ENCODE results near the gene ZFAND3.

The ZFAND3 gene

DNA sequence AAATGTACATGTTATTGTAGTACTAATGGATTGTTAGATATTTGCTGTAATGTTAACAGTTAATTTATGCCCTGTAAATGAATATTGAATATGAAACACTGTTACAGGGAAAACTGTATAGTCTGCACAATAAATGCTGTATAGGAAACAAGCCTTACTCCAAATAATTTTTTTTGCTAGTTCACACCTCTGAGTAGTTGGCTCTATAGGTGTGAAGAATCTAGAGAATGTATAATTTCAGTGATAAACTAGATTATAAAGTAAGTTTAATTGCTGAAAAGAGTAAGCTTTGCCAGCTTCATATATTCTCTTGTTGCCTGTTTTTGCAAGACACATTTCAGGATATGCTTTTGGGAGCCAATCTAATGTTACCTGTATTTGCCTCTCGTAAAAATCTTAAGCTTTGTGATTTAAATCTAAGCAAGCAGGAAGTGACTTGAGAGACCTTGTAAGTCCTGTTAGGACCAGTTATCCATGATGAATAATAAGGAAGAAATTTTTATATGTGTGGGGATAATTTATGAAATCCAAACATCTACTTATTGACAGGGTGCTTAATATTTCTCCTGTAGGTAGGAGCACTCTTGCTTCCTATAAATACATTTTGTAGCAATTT lies 232.4 kb downstream of the ZFAND3 start:
- ATAC-seq (no peak), DNase-seq (no peak)
- H3K4me1 Mint-ChIP-seq: peaks cover 25% of the 10 kb centered on the region
- H3K4me3 Mint-ChIP-seq: no peak overlapping the region
- no peak overlapping the region for H3K27ac Mint-ChIP-seq
- H3K9me3 Mint-ChIP-seq: peaks cover 6% of the 10 kb centered on the region
- peaks cover 15% of the 10 kb centered on the region for H3K36me3 Mint-ChIP-seq (ENCODE audit: low read depth)
- no peaks in the 10 kb centered on the region for H3K27me3 Mint-ChIP-seq

DNA sequence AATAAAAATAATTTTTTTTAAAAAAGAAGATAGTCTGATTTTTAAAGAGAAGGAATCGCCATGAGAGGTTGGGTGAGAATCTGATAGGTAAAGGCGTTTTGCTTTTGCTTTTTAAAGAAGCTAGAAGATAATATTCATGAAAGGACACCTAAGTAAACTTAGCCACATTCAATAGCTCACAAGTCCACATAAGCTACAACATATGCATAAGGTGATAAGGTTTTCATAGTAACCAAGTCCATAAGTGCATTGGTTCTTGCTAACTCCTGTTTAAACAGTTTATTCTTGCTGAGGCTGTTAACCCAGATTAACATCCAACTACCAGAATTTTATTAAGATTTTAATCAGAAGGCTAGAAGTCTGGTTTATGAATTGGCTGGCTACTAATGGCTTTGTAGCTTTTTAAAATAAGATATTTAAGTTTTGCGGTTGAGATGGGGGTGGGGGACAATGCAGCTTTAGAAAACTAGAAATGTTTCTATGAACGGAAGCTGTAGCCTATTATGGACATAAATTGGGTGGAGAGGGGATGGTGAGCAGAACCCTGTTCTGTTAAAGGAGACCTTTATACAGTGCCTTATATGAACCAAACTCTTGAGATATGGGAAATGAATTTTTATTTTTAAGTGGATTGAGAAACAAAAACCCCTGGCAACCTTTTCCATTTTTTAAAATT lies 235.1 kb downstream of the ZFAND3 start:
- H3K4me1 Mint-ChIP-seq: peaks cover 41% of the 10 kb centered on the region
- no peaks in the 10 kb centered on the region for H3K27me3 Mint-ChIP-seq
- no peak for ATAC-seq

DNA sequence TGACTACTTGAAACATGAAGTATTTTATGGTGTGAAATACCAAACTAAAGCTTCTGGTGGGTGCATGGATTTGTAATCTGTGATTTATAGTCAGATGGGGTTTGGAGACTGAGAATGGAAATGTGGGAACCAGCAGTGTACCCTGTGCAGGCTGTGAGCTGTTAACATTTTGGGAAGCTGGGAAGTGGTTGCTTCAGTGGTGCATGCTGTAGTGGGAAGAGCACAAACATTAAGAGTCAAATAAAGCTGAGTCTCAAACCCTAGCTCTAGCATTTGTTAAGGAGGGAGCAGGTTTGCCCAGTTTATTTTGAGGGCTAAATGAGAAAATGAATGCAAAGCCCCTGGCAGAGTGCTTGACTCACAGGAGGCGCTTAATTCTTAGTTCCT lies 235.7 kb downstream of the ZFAND3 start:
- no peak overlapping the region for H3K27ac Mint-ChIP-seq
- H3K4me1 Mint-ChIP-seq: peaks cover 39% of the 10 kb centered on the region
- H3K9me3 Mint-ChIP-seq: peaks cover 5% of the 10 kb centered on the region
- DNase-seq: no peak
- ATAC-seq: no peak
- no peaks in the 10 kb centered on the region for H3K27me3 Mint-ChIP-seq
- peaks cover 9% of the 10 kb centered on the region for H3K36me3 Mint-ChIP-seq (ENCODE audit: low read depth)
- H3K4me3 Mint-ChIP-seq: no peak overlapping the region

More for the DNA sequence above, 235.1 kb downstream of the ZFAND3 start:
- Mint-ChIP-seq H3K27ac (no peak overlapping the region), H3K36me3 (ENCODE audit: low read depth) (peaks cover 13% of the 10 kb centered on the region), H3K9me3 (peaks cover 6% of the 10 kb centered on the region), H3K4me3 (no peak overlapping the region)
- no peak for DNase-seq

DNA sequence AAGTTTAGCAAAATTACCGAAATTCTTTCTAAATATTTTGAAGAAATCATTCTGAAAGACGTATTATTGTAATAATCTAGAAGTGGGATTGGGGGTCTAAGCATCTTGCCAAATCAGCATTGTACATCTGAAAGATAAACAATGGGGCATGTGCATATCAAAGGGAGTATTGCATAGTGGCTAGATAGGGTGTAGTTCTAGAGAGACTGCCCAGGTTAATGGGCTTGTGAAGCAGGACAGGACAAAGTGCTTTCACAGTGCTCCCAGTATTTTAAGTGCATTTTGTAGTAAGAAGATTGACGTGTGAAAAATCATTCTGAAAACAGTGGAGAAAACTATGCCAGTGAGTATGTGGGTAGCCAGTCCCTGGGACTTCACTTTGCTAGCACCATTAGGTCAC lies 236.8 kb downstream of the ZFAND3 start:
- Mint-ChIP-seq H3K9me3 (no peaks in the 10 kb centered on the region), H3K27ac (no peak overlapping the region), H3K4me1 (peaks cover 33% of the 10 kb centered on the region)

DNA sequence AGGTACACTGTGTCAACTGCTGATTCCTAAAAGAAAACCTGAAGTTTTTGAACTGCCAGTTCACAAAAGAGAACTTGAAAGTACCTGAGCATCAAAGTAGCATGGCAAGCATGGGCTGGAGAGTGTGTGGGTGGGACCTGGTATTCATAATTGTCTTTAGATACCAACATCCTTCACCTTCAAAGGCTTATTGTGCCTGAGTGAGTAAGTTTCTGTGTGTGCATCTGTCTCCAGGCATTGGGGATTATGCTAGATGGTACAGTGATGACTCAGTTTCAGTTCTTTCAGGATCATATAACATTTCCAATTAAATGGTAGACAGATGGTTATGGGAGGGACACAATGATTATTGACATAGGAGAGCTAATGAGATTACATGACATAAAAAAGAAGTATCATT lies 238.5 kb downstream of the ZFAND3 start:
- H3K27ac Mint-ChIP-seq: peak overlapping the region; percentile 29
- peak; percentile 100 for ATAC-seq
- DNase-seq: peak; percentile 54

More for the DNA sequence above, 236.8 kb downstream of the ZFAND3 start:
- ATAC-seq (no peak), DNase-seq (no peak)
- peaks cover 7% of the 10 kb centered on the region for H3K36me3 Mint-ChIP-seq (ENCODE audit: low read depth)
- no peaks in the 10 kb centered on the region for H3K27me3 Mint-ChIP-seq
- no peak overlapping the region for H3K4me3 Mint-ChIP-seq

DNA sequence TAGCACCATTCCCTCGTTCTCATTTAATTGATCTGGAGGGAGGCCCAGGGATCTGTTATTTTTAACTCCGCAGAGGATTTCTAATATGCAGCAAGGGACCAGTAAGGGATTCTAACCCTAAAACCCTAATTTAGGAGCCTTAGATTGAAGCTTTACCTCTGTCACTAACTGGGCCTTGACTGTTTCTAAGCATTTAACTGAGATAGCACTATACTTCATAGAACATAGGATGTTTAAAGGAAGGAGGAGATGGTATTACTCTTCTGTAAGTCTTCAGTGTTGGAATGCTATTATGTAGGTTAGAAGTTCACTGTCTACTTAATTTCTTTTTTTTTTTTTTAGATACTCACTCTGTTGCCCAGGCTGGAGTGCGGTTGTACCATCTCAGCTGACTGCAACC lies 242.5 kb downstream of the ZFAND3 start:
- no peaks in the 10 kb centered on the region for H3K9me3 Mint-ChIP-seq
- peaks cover 17% of the 10 kb centered on the region for H3K4me1 Mint-ChIP-seq
- H3K36me3 Mint-ChIP-seq (ENCODE audit: low read depth): peaks cover 45% of the 10 kb centered on the region
- no peak for ATAC-seq
- H3K27ac Mint-ChIP-seq: no peak overlapping the region
- no peaks in the 10 kb centered on the region for H3K27me3 Mint-ChIP-seq
- no peak overlapping the region for H3K4me3 Mint-ChIP-seq
- no peak for DNase-seq

More for the DNA sequence above, 238.5 kb downstream of the ZFAND3 start:
- H3K36me3 Mint-ChIP-seq (ENCODE audit: low read depth): peaks cover 21% of the 10 kb centered on the region
- no peaks in the 10 kb centered on the region for H3K27me3 Mint-ChIP-seq
- H3K9me3 Mint-ChIP-seq: no peaks in the 10 kb centered on the region
- peaks cover 29% of the 10 kb centered on the region for H3K4me1 Mint-ChIP-seq
- no peak overlapping the region for H3K4me3 Mint-ChIP-seq

DNA sequence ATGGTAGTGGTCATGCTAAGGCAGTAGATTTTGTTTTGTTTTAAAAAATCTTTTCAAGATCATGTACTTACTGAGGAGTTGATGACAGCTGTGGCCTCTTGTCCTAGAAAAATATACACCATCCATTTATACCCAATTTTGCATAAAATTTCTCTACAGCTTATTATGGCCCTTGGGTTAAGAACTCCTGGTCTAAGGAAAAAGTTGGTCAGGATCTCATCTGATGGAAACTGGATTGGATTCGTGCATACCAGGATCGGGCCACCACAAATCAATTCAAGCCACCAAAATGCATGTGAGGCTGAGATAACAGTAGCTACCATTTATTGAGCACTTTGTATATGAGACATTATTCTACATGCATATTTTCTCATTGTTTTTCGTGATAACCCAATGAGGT lies 244.4 kb downstream of the ZFAND3 start:
- Mint-ChIP-seq H3K36me3 (ENCODE audit: low read depth) (peaks cover 42% of the 10 kb centered on the region), H3K9me3 (no peaks in the 10 kb centered on the region), H3K4me3 (no peak overlapping the region), H3K27ac (no peak overlapping the region), H3K27me3 (no peaks in the 10 kb centered on the region), H3K4me1 (peaks cover 7% of the 10 kb centered on the region)
- DNase-seq (no peak), ATAC-seq (no peak)

DNA sequence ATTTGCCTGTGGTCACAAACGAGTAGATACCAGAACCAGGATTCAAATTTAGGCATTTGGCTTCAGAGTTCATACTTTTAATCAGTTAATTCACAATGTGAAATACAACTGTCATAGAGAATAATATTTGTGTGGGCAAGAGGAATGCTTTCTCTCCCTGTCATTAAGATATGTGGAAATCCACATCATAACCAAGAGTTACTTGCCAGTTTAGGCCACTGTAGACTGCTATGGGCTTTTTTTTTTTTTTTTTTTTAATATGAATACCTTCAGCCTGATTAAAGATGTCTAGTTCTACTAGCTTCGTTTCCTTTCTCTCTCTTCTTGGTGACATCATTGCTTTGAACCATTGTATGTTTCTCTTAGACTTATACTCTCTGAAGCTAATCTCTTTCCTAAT lies 244.9 kb downstream of the ZFAND3 start:
- DNase-seq (no peak), ATAC-seq (no peak)
- H3K36me3 Mint-ChIP-seq (ENCODE audit: low read depth): peaks cover 42% of the 10 kb centered on the region
- H3K27me3 Mint-ChIP-seq: no peaks in the 10 kb centered on the region
- peaks cover 7% of the 10 kb centered on the region for H3K4me1 Mint-ChIP-seq
- no peak overlapping the region for H3K4me3 Mint-ChIP-seq
- H3K9me3 Mint-ChIP-seq: no peaks in the 10 kb centered on the region
- no peak overlapping the region for H3K27ac Mint-ChIP-seq

DNA sequence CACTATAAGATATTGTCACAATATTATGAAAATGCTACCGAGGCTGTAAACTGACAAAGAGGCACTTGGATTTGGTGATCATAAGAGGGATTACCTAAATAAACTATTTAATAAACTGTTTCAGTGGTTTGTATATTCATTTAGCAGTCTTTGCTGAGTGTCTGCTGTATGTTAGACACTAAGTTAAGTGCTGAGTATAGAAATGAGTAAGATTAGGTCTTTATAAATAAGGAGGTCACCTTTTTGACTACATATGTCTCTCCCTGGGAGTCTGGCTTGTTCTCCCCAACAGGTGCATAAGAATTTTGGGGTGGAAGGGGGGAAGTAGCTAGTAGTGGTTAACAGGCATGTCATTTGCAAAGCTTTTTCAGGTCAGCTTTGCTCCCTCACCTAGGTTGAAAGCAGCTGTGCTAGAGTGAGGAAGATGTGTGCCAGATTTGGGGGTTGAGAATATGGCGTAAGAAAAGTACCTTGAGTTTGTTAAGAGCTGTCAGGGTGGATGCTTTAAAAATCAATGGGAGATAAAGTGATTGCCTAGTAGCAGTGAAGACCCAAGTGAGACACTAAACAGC lies 246.3 kb downstream of the ZFAND3 start:
- Mint-ChIP-seq H3K4me1 (peaks cover 7% of the 10 kb centered on the region), H3K27me3 (no peaks in the 10 kb centered on the region)

DNA sequence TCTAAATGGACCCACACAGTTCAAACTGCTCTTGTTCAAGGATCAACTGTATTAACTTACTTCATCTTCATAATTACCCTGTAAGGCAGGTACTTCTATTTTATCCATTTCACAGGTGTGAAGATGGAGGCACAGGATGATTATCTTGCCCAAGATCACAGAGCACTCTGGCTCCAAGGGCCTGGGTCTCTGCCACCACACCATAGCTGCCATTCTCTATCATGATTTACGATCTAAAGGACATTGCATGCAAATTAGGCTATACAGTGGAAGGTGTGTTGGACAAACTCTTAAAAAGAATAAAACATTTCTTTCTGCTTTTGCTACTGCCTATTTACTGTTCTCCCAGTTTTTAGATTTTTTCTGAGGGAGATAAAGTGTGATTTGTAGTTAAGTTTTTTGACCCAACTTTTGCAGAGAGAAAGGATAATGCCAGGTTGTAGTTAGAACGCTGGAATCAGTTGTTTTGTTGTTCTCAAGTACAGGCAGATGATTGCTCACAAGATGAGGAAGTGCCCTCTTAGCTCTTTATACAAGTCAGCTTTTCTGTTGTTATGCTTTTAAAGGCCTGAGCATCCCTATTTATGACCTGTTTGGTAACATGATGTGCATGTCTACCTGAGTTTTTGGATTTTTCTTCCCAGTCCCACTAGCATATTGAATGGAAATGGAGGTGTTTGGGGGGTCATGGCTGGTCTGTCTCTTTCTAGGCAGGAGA lies 247.9 kb downstream of the ZFAND3 start:
- no peak for ATAC-seq
- no peak for DNase-seq
- H3K27me3 Mint-ChIP-seq: no peaks in the 10 kb centered on the region
- H3K36me3 Mint-ChIP-seq (ENCODE audit: low read depth): peaks cover 32% of the 10 kb centered on the region
- no peak overlapping the region for H3K27ac Mint-ChIP-seq
- no peaks in the 10 kb centered on the region for H3K9me3 Mint-ChIP-seq
- H3K4me3 Mint-ChIP-seq: no peak overlapping the region
- H3K4me1 Mint-ChIP-seq: peaks cover 7% of the 10 kb centered on the region

More for the DNA sequence above, 246.3 kb downstream of the ZFAND3 start:
- no peak overlapping the region for H3K27ac Mint-ChIP-seq
- H3K36me3 Mint-ChIP-seq (ENCODE audit: low read depth): peaks cover 43% of the 10 kb centered on the region
- ATAC-seq (no peak), DNase-seq (no peak)
- no peak overlapping the region for H3K4me3 Mint-ChIP-seq
- no peaks in the 10 kb centered on the region for H3K9me3 Mint-ChIP-seq

DNA sequence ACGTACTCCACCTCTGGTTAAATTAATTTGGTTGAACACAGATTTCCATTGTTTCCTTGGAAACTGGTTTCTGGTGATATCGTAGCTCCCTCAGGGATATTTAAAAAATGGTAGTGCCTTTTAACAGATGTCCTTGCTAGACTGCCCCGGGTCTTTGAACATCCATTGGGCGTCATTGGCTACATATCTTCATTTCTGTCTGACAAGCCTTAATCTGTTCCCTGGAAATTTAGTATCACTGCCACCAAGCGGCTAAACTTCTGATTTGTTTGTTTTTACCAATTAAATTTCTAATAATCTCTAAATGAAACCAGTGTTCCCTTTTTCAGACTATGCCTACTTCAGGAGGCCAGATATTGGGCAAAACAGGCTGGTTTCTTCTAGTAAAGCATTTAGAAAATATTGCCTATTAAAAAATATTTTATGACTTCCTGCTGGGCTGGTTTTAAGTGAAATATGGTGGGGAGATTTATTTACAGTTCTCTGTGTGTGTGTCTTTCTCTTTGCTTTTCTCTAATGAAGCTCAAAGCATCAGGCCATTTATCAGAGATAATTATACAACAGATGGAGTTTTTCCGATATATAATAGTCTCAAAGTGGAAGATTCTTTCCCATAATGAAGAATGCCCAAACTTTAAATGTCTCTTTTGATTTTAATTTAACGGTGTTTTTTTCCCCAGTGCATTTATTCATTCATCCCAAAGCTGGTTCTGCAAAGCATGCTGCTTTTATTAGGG lies 249.5 kb downstream of the ZFAND3 start:
- Mint-ChIP-seq H3K4me1 (peaks cover 7% of the 10 kb centered on the region), H3K4me3 (no peak overlapping the region), H3K9me3 (no peaks in the 10 kb centered on the region), H3K36me3 (ENCODE audit: low read depth) (peaks cover 24% of the 10 kb centered on the region), H3K27ac (no peak overlapping the region), H3K27me3 (no peaks in the 10 kb centered on the region)
- DNase-seq: no peak
- ATAC-seq: no peak

DNA sequence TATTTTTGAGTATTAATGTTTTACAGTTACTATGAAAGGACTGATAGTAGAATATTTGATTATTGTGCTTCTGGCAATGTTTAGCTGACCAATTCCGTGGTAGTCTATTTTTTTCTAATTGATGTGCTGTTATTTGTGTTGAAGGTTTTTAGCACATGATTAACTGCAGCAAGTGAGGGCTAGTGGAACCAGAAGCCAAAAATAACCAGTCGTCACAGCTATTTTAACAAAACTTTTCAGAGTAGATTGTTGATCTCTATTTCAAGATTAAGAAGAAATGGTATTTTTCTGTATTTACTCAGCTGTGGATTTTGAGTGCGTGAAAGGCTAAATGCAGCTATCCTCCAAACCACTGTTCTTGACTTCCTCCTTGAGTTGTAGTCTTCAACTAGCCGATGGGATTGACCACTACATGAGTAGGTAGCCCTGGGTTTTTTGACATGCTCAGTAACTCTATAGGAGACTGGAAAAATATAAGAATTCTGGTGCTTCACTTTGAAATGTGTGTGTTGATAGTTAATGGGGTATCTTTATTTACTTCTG lies 258.0 kb downstream of the ZFAND3 start:
- Mint-ChIP-seq H3K36me3 (ENCODE audit: low read depth) (peaks cover 19% of the 10 kb centered on the region), H3K4me1 (no peaks in the 10 kb centered on the region)
- no peak for ATAC-seq

DNA sequence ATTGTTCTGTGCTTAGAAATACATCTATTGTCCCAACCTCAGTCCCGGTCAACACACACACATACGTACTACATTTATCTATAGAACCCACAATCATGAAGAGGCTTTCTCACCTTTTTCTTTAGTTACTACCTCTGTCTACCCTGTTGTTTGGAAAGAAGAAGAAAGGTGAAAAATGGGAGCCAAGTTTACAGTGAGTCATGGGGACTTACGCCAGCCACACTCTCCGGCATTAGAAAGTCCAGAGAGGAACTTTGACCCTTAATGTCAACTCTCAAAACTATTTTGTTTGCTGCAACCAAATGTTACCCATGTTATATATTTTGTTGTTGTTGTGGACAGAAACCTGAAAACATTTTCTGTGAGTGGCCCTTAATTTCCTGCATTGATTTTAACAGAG lies 259.1 kb downstream of the ZFAND3 start:
- Mint-ChIP-seq H3K4me1 (no peaks in the 10 kb centered on the region), H3K27ac (no peak overlapping the region), H3K4me3 (no peak overlapping the region), H3K27me3 (no peaks in the 10 kb centered on the region), H3K9me3 (no peaks in the 10 kb centered on the region), H3K36me3 (ENCODE audit: low read depth) (peaks cover 17% of the 10 kb centered on the region)
- DNase-seq (no peak), ATAC-seq (no peak)

More for the DNA sequence above, 258.0 kb downstream of the ZFAND3 start:
- H3K27me3 Mint-ChIP-seq: no peaks in the 10 kb centered on the region
- no peak for DNase-seq
- H3K4me3 Mint-ChIP-seq: no peak overlapping the region
- H3K9me3 Mint-ChIP-seq: no peaks in the 10 kb centered on the region
- H3K27ac Mint-ChIP-seq: no peak overlapping the region

DNA sequence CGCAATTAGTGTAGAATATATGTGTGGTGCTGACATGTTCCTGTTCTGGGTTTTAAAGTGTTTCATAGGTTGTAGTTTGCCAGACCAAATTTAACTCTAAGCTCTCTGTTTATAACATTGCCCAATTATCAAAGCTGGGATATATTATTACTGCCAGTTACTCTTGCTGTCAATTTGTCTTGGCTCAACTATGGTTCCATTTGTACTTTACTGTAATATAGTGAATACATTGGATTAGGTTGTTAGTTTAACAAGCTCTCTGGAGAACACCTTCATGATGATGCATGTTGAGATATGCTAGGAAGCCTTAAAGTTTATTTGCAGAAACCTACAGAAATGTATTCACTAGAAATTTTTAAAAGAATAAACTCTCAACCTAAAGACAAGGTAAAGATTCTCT lies 259.6 kb downstream of the ZFAND3 start:
- H3K27me3 Mint-ChIP-seq: no peaks in the 10 kb centered on the region
- no peaks in the 10 kb centered on the region for H3K9me3 Mint-ChIP-seq
- DNase-seq: no peak
- no peaks in the 10 kb centered on the region for H3K4me1 Mint-ChIP-seq
- no peak for ATAC-seq
- no peak overlapping the region for H3K4me3 Mint-ChIP-seq
- H3K27ac Mint-ChIP-seq: no peak overlapping the region
- H3K36me3 Mint-ChIP-seq (ENCODE audit: low read depth): peaks cover 17% of the 10 kb centered on the region

Data from activated naive CD8-positive, alpha-beta T cell treated with anti-CD3 and anti-CD28 coated beads, Interleukin-2, amount 50 U/mL, for 24 hours (primary cell).